ENCODE data around the gene TAF11L12. TPM values are rescaled to one million over a fixed set of nuclear protein-coding genes. Genes with fewer than 3 reads are reported as not detected.
"Not testable (repeated sequence)": the region's sequence is repeated elsewhere in the genome, so short reads cannot be mapped to it uniquely, and the experiment has no call there.

The TAF11L12 gene
- total RNA-seq, 1 donor from 2014 or later: not detected

GRCh38 chr5:17625686-17626085 lies 15.5 kb downstream of the TAF11L12 start:
- TF ChIP-seq CTCF (conservative IDR thresholded peaks at IDR 0.05; ENCODE audit: low read depth, low read length): no peak
- H3K4me3 ChIP-seq (ENCODE audit: low read depth, low read length): no peak overlapping the region
- DNase-seq (ENCODE audit: low read depth): no peak

- H3K4me3 ChIP-seq (ENCODE audit: low read depth, low read length); DNase-seq (ENCODE audit: low read depth): not testable (repeated sequence)
Measured at GRCh38 chr5:17631788-17632187, 21.6 kb downstream of the TAF11L12 start, which contains the start of gene TAF11L13. Gene TAF11L13 (plus strand): TSS chr5:17632088.

- no peak for DNase-seq (ENCODE audit: low read depth)
- no peak within 1 kb of the TSS for H3K4me3 ChIP-seq (ENCODE audit: low read depth, low read length)
- TF ChIP-seq CTCF (conservative IDR thresholded peaks at IDR 0.05; ENCODE audit: low read depth, low read length): no peak
Measured at GRCh38 chr5:17634160-17634559, 24.0 kb downstream of the TAF11L12 start, which contains the start of gene TAF11L14. Gene TAF11L14 (plus strand): TSS chr5:17634460.

GRCh38 chr5:17649232-17649631 lies 39.0 kb downstream of the TAF11L12 start:
- H3K4me3 ChIP-seq (ENCODE audit: low read depth, low read length); DNase-seq (ENCODE audit: low read depth): not testable (repeated sequence)

GRCh38 chr5:17655201-17655759 lies 45.1 kb downstream of the TAF11L12 start:
- not testable (repeated sequence) for H3K4me3 ChIP-seq (ENCODE audit: low read depth, low read length); DNase-seq (ENCODE audit: low read depth)

GRCh38 chr5:17655921-17656320 lies 45.7 kb downstream of the TAF11L12 start:
- no peak for DNase-seq (ENCODE audit: low read depth)
- TF ChIP-seq CTCF (conservative IDR thresholded peaks at IDR 0.05; ENCODE audit: low read depth, low read length): no peak
- H3K4me3 ChIP-seq (ENCODE audit: low read depth, low read length): no peak overlapping the region

Other genes starting within 250 kb of the TAF11L12 start
- not detected in 2 replicates for gene TAF11L2, start 112.2 kb upstream of the TAF11L12 start, total RNA-seq
- not detected in 2 replicates for gene TAF11L3, start 92.0 kb upstream of the TAF11L12 start, total RNA-seq
- gene TAF11L4, start 88.6 kb upstream of the TAF11L12 start, total RNA-seq: not detected in 2 replicates
- gene TAF11L5, start 85.2 kb upstream of the TAF11L12 start, total RNA-seq: not detected in 2 replicates
- gene TAF11L6, start 81.7 kb upstream of the TAF11L12 start, total RNA-seq: not detected in 2 replicates
- gene TAF11L7, start 24.6 kb upstream of the TAF11L12 start, total RNA-seq: not detected in 2 replicates
- gene TAF11L8, start 19.4 kb upstream of the TAF11L12 start, total RNA-seq: not detected in 2 replicates
- gene TAF11L9, start 16.0 kb upstream of the TAF11L12 start, total RNA-seq: not detected in 2 replicates
- not detected in 2 replicates for gene TAF11L10, start 12.6 kb upstream of the TAF11L12 start, total RNA-seq
- 1.8 TPM in 1 of 2 replicates, not detected in the other for gene TAF11L11, start 6.2 kb upstream of the TAF11L12 start, total RNA-seq
- gene TAF11L13, start 21.7 kb downstream of the TAF11L12 start, total RNA-seq: not detected in 2 replicates
- not detected in 2 replicates for gene TAF11L14, start 24.1 kb downstream of the TAF11L12 start, total RNA-seq

Data from epithelial cell of proximal tubule (primary cell).